HepG2 (cell line): ENCODE data around the gene CLCA1.

Experiments
- AFF4 ChIP-seq: sonication (generic); formaldehyde crosslinking; IDR thresholded peaks from 2 replicates; pipeline ENCODE4 v1.4.0; 2020; ENCODE audit warnings: missing genetic modification reagents
- EHMT2 ChIP-seq: fragments of 200-600 bp; sonication (generic); IDR thresholded peaks from 2 replicates; pipeline ENCODE4 v1.7.0; 2017; ENCODE audit warnings: antibody characterized with exemption, low read depth, low read length, borderline replicate concordance
- IRF2 ChIP-seq: IDR thresholded peaks from 2 replicates; pipeline ENCODE4 v1.6.1; 2018; ENCODE audit warnings: missing genetic modification reagents, missing compliant biosample characterization
- JARID2 ChIP-seq: sonication (generic); formaldehyde crosslinking; IDR thresholded peaks from 2 replicates; pipeline ENCODE4 v1.8.1; 2023; ENCODE audit warnings: missing genetic modification reagents, inconsistent platforms; ENCODE audit not compliant: insufficient replicate concordance
- JUND ChIP-seq: sonication (generic); formaldehyde crosslinking; IDR thresholded peaks from 2 replicates; pipeline ENCODE4 v1.8.0; 2022; ENCODE audit warnings: mild to moderate bottlenecking, missing genetic modification reagents
- KAT7 ChIP-seq: IDR thresholded peaks from 2 replicates; pipeline ENCODE4 v1.6.1; 2018; ENCODE audit warnings: borderline replicate concordance, missing compliant biosample characterization
- KMT2A ChIP-seq: sonication (generic); formaldehyde crosslinking; IDR thresholded peaks from 2 replicates; pipeline ENCODE4 v1.4.0; 2020; ENCODE audit warnings: missing genetic modification reagents
- POLR2A ChIP-seq, 2 experiments: IDR thresholded peaks; 2 replicates each; pipeline ENCODE4 v1.6.1; 2011; ENCODE audit warnings: low read depth in 2 of 2, low read length in 2 of 2, mild to moderate bottlenecking in 1 of 2, moderate library complexity in 1 of 2; ENCODE audit not compliant: insufficient read depth in 1 of 2
- PTBP1 ChIP-seq: fragments of 200-400 bp; formaldehyde crosslinking; IDR thresholded peaks from 2 replicates; pipeline ENCODE4 v1.6.1; 2018; ENCODE audit warnings: low read length, low read depth; ENCODE audit not compliant: poor library complexity, severe bottlenecking
- USF2 ChIP-seq, 2 experiments: sonication (generic) in 1 of 2; formaldehyde crosslinking in 1 of 2; IDR thresholded peaks; 2 replicates each; pipeline versions ENCODE4 v1.5.1 to v1.6.1; 2011 to 2020; ENCODE audit warnings: borderline replicate concordance in 1 of 2, low read depth in 1 of 2, low read length in 1 of 2, mild to moderate bottlenecking in 1 of 2, missing genetic modification reagents in 1 of 2, moderate library complexity in 1 of 2
- ZBTB40 ChIP-seq, 2 experiments: fragments of 450-650 bp in 1 of 2; sonication (generic) in 1 of 2; formaldehyde crosslinking in 1 of 2; IDR thresholded peaks; 2 replicates each; pipeline versions ENCODE4 v1.6.1 to v1.8.0; 2016 to 2022; ENCODE audit warnings: antibody characterized with exemption in 1 of 2, mild to moderate bottlenecking in 1 of 2, missing genetic modification reagents in 1 of 2
- ZFP36 ChIP-seq: fragments of 150-350 bp; IDR thresholded peaks from 2 replicates; pipeline ENCODE4 v1.6.1; 2018; ENCODE audit warnings: borderline replicate concordance, low read length, low read depth; ENCODE audit not compliant: partially characterized antibody
- ZNF251 ChIP-seq: sonication (generic); formaldehyde crosslinking; IDR thresholded peaks from 2 replicates; pipeline ENCODE4 v1.9.0; 2021; ENCODE audit warnings: mild to moderate bottlenecking, missing genetic modification reagents

- TF ChIP-seq ZFP36: no peak
- TF ChIP-seq JARID2 (CRISPR knock-in tag): no peak
- no peak for TF ChIP-seq PTBP1
- no peak for TF ChIP-seq EHMT2
- no peak for TF ChIP-seq JUND (CRISPR knock-in tag)
- no peak for TF ChIP-seq ZNF251 (CRISPR knock-in tag)
- TF ChIP-seq KMT2A: no peak
- TF ChIP-seq POLR2A (IDR thresholded peaks at IDR 0.05; ENCODE audit: insufficient read depth in 1 of 2, low read depth in 2 of 2, low read length in 2 of 2): no peak
- TF ChIP-seq AFF4: no peak
- no peak for TF ChIP-seq IRF2 (CRISPR knock-in tag)
- no peak for TF ChIP-seq USF2 (IDR thresholded peaks at IDR 0.05; ENCODE audit: low read depth, low read length)
- no peak for TF ChIP-seq USF2 (CRISPR knock-in tag; IDR thresholded peaks at IDR 0.05; ENCODE audit: borderline replicate concordance)
- TF ChIP-seq ZBTB40 (IDR thresholded peaks at IDR 0.05): no peak
- no peak for TF ChIP-seq ZBTB40 (CRISPR knock-in tag; IDR thresholded peaks at IDR 0.05)
- no peak for TF ChIP-seq KAT7
Measured at GRCh38 chr1:86516335-86516734, 47.6 kb downstream of the CLCA1 start.
